Liver (tissue), 9 donors: Measurements from ENCODE around the gene EXOC6B. TPM values are rescaled to one million over a fixed set of nuclear protein-coding genes. Genes with fewer than 3 reads are reported as not detected.

Experiments used
- DNase-seq: peaks from one replicate; pipeline ENCODE4 v3.0.0-alpha.2; 2017; ENCODE audit warnings: low spot score
- H3K27ac ChIP-seq, 2 donors: one replicate each; pipeline ENCODE4 v1.7.0; 2013; ENCODE audit warnings: inconsistent platforms in 2 of 2, low read length in 2 of 2, control low read depth in 1 of 2, low read depth in 1 of 2, mild to moderate bottlenecking in 1 of 2
- H3K27me3 ChIP-seq, 4 donors: one replicate each; pipeline versions ENCODE4 v1.6.1 to v1.7.0; 2013; ENCODE audit warnings: low read length in 3 of 4, inconsistent platforms in 1 of 4, mild to moderate bottlenecking in 1 of 4, moderate library complexity in 1 of 4; ENCODE audit not compliant: control insufficient read depth in 4 of 4, insufficient read depth in 4 of 4
- H3K36me3 ChIP-seq, 4 donors: one replicate each; pipeline versions ENCODE4 v1.6.1 to v1.7.0; 2013; ENCODE audit warnings: low read length in 3 of 4, mild to moderate bottlenecking in 3 of 4, low read depth in 1 of 4, moderate library complexity in 1 of 4; ENCODE audit not compliant: control insufficient read depth in 4 of 4, insufficient read depth in 3 of 4
- H3K4me1 ChIP-seq, 4 donors: one replicate each; pipeline versions ENCODE4 v1.6.1 to v1.7.0; 2013; ENCODE audit warnings: low read length in 3 of 4, mild to moderate bottlenecking in 3 of 4, moderate library complexity in 1 of 4; ENCODE audit not compliant: control insufficient read depth in 4 of 4, insufficient read depth in 4 of 4
- H3K4me3 ChIP-seq, 3 donors: one replicate each; pipeline versions ENCODE4 v1.6.1 to v1.7.0; 2013; ENCODE audit warnings: low read length in 3 of 3, control low read depth in 1 of 3, low read depth in 1 of 3, mild to moderate bottlenecking in 1 of 3
- H3K9ac ChIP-seq, 2 donors: one replicate each; pipeline ENCODE4 v1.7.0; 2013; ENCODE audit warnings: low read length in 2 of 2, mild to moderate bottlenecking in 2 of 2, moderate library complexity in 2 of 2, control low read depth in 1 of 2, low read depth in 1 of 2
- H3K9me3 ChIP-seq, 4 donors: one replicate each; pipeline versions ENCODE4 v1.6.1 to v1.7.0; 2013; ENCODE audit warnings: low read length in 3 of 4; ENCODE audit not compliant: control insufficient read depth in 4 of 4
- ATF3 ChIP-seq: IDR thresholded peaks from 2 replicates; pipeline ENCODE4 v1.6.1; 2016; ENCODE audit warnings: antibody characterized with exemption
- CTCF ChIP-seq: fragments of 150-350 bp; IDR thresholded peaks from 2 replicates; pipeline ENCODE4 v1.5.1; 2017; ENCODE audit warnings: improper control_type of control experiment, low read depth, low read length; ENCODE audit not compliant: missing input control
- EGR1 ChIP-seq, 2 donors: IDR thresholded peaks; 2 replicates each; pipeline ENCODE4 v1.6.1; 2016 to 2018; ENCODE audit warnings: antibody characterized with exemption in 2 of 2, low read depth in 2 of 2
- FOXA1 ChIP-seq: IDR thresholded peaks from 2 replicates; pipeline ENCODE4 v1.6.1; 2016; ENCODE audit warnings: antibody characterized with exemption
- FOXA2 ChIP-seq: IDR thresholded peaks from 2 replicates; pipeline ENCODE4 v1.6.1; 2016; ENCODE audit warnings: antibody characterized with exemption
- GABPA ChIP-seq, 2 donors: IDR thresholded peaks in 1 of 2; conservative IDR thresholded peaks in 1 of 2; 2 replicates each; pipeline ENCODE4 v1.6.1; 2016; ENCODE audit warnings: antibody characterized with exemption in 2 of 2, mild to moderate bottlenecking in 1 of 2, moderate library complexity in 1 of 2
- HNF4A ChIP-seq, 2 donors: conservative IDR thresholded peaks; 2 replicates each; pipeline ENCODE4 v1.6.1; 2016; ENCODE audit warnings: antibody characterized with exemption in 2 of 2, mild to moderate bottlenecking in 2 of 2
- HNF4G ChIP-seq: IDR thresholded peaks from 2 replicates; pipeline ENCODE4 v1.6.1; 2016; ENCODE audit warnings: antibody characterized with exemption
- JUND ChIP-seq, 2 donors: IDR thresholded peaks; 2 replicates each; pipeline ENCODE4 v1.6.1; 2016; ENCODE audit warnings: antibody characterized with exemption in 2 of 2
- MAX ChIP-seq: IDR thresholded peaks from 2 replicates; pipeline ENCODE4 v1.6.1; 2016; ENCODE audit warnings: antibody characterized with exemption
- NR2F2 ChIP-seq: IDR thresholded peaks from 2 replicates; pipeline ENCODE4 v1.6.1; 2016; ENCODE audit warnings: antibody characterized with exemption
- RAD21 ChIP-seq, 2 donors: IDR thresholded peaks; 2 replicates each; pipeline ENCODE4 v1.6.1; 2016; ENCODE audit warnings: antibody characterized with exemption in 2 of 2, mild to moderate bottlenecking in 2 of 2
- REST ChIP-seq: IDR thresholded peaks from 2 replicates; pipeline ENCODE4 v1.6.1; 2016; ENCODE audit warnings: antibody characterized with exemption, mild to moderate bottlenecking
- RXRA ChIP-seq, 2 donors: IDR thresholded peaks; 2 replicates each; pipeline ENCODE4 v1.6.1; 2017 to 2018; ENCODE audit warnings: antibody characterized with exemption in 2 of 2, mild to moderate bottlenecking in 1 of 2
- SP1 ChIP-seq: IDR thresholded peaks from 2 replicates; pipeline ENCODE4 v1.6.1; 2018; ENCODE audit warnings: antibody characterized with exemption, mild to moderate bottlenecking
- TAF1 ChIP-seq: conservative IDR thresholded peaks from 2 replicates; pipeline ENCODE4 v1.6.1; 2016; ENCODE audit warnings: antibody characterized with exemption, mild to moderate bottlenecking
- YY1 ChIP-seq: IDR thresholded peaks from 2 replicates; pipeline ENCODE4 v1.6.1; 2016; ENCODE audit warnings: antibody characterized with exemption, mild to moderate bottlenecking
- ZBTB33 ChIP-seq: IDR thresholded peaks from 2 replicates; pipeline ENCODE4 v1.6.1; 2016; ENCODE audit warnings: antibody characterized with exemption
- WGBS: extraction: QIAGEN DNeasy Blood & Tissue Kit; methylation state at CpG from one replicate; pipeline ENCODE4 v1.1.7; 2013; 5-methylcytosine and 5-hydroxymethylcytosine counted together
- polyA plus RNA-seq, 2 donors: library from polyadenylated mRNA; stranded (reverse) in 1 of 2; unstranded in 1 of 2; fragments of 200-250 nt in 1 of 2; fragments of >200 nt in 1 of 2; fragmentation: Nextera tagmentation in 1 of 2; extraction: Ambion mirVana in 1 of 2; gene quantifications; one replicate each; pipeline versions ENCODE4 v1.2.1 to v1.2.3, GENCODE V29; 2013 to 2015
- total RNA-seq, 2 donors: library from RNA; depleted of rRNA; stranded (reverse); fragments of >200 nt; gene quantifications; one replicate each; pipeline ENCODE4 v1.2.3, GENCODE V29; 2014
- donor health status: healthy.
- donor health status: healthy.
- donor health status: healthy.
- donor health status: healthy.
- donor health status: healthy.

EXOC6B gene
- total and polyA plus RNA-seq, 4 donors: 1.7 to 9.5 (median 5.5) TPM

- Histone ChIP-seq H3K9me3 (no peaks in the 10 kb centered on the region), H3K4me1 (no peaks in the 10 kb centered on the region), H3K9ac (no peak overlapping the region), H3K27me3 (no peaks in the 10 kb centered on the region), H3K27ac (no peak overlapping the region), H3K4me3 (no peak overlapping the region), H3K36me3 (peaks cover 0 to 11% (median 4%) of the 10 kb centered on the region in 4 donors)
- TF ChIP-seq HNF4G (no peak), RAD21 (IDR thresholded peaks at IDR 0.05) (no peak), NR2F2 (no peak), CTCF (no peak), RXRA (IDR thresholded peaks at IDR 0.05) (no peak), REST (no peak), FOXA2 (no peak), SP1 (no peak), ATF3 (no peak), MAX (no peak), GABPA (IDR thresholded peaks at IDR 0.05 in 1 of 2, conservative IDR thresholded peaks at IDR 0.05 in 1 of 2) (no peak), ZBTB33 (no peak), EGR1 (IDR thresholded peaks at IDR 0.05; ENCODE audit: low read depth in 2 of 2) (no peak), YY1 (no peak), HNF4A (conservative IDR thresholded peaks at IDR 0.05) (no peak), TAF1 (no peak), FOXA1 (no peak)
- WGBS: 97% methylated on average over 2 of the region's 2 CpGs
- no peak for DNase-seq
Measured at GRCh38 chr2:72178551-72178950, 647.3 kb downstream of the EXOC6B start.

GRCh38 chr2:72176281-72176680, 649.6 kb downstream of the EXOC6B start:
- WGBS: 80% methylated on average over 1 of the region's 1 CpG
- H3K4me3 ChIP-seq: no peak overlapping the region
- no peaks in the 10 kb centered on the region for H3K9me3 ChIP-seq
- DNase-seq: no peak
- H3K9ac ChIP-seq: no peak overlapping the region
- H3K27me3 ChIP-seq: no peaks in the 10 kb centered on the region
- peaks cover 0 to 11% (median 4%) of the 10 kb centered on the region in 4 donors for H3K36me3 ChIP-seq
- no peaks in the 10 kb centered on the region for H3K4me1 ChIP-seq
- H3K27ac ChIP-seq: no peak overlapping the region
- TF ChIP-seq HNF4A (conservative IDR thresholded peaks at IDR 0.05): no peak
- no peak for TF ChIP-seq YY1
- TF ChIP-seq FOXA1: no peak
- TF ChIP-seq CTCF: no peak
- TF ChIP-seq TAF1: no peak
- no peak for TF ChIP-seq JUND (IDR thresholded peaks at IDR 0.05)
- TF ChIP-seq ATF3: no peak
- TF ChIP-seq ZBTB33: no peak
- no peak for TF ChIP-seq RAD21 (IDR thresholded peaks at IDR 0.05)
- no peak for TF ChIP-seq RXRA (IDR thresholded peaks at IDR 0.05)
- no peak for TF ChIP-seq HNF4G
- TF ChIP-seq MAX: no peak
